OCI-M2 (cell line): ENCODE data around the gene OBP2A.

Experiments used
- DNase-seq: peaks from one replicate; lab custom pipeline; 2025; ENCODE audit not compliant: unreplicated experiment; lab: John Stamatoyannopoulos, UW

OBP2A gene

DNA sequence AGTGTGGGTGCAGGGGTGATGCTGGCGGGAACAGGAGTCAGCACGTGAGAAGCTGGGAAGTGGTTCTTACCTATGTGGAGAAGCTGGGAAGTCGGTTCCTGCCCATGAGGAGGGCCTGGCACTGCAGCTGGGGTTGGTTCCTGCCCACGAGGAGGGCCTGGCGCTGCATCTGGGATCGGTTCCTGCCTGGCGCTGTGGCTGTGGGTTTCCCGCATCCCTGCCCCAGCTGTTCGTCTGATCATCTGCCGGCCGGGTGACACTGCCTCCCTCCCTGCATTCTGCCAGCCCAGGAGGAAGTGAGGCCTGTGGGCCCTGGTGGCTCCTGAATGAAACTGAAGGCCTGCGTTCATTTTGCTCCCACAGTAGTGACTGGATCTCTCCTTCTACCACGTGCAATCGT lies 5.1 kb downstream of the OBP2A start:
- DNase-seq = no peak

DNA sequence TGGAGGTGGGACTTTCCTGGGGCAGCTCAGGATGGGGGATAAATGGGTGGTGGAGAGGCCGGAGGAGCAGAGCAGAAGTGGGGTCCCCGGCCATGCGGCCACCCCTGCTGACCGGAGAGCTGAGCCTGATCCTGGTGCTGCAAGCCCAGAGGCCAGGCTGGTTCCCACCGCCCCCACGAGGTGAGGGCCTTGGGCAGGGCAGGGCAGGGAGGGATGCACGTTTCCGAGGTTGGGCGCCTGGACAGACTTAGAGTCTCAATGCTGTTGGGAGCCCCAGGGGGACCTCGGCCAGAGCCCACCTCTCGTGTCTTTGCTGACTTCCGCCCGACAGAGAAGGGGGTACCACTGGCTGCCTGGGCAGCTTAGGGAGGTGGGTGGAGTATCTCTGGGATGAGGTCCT lies 5.5 kb downstream of the OBP2A start:
- DNase-seq = no peak

GRCh38 chr9:135552021-135552697 lies 6.2 kb downstream of the OBP2A start:
- DNase-seq = no peak

GRCh38 chr9:135552698-135553171 lies 6.8 kb downstream of the OBP2A start:
- DNase-seq = no peak

DNA sequence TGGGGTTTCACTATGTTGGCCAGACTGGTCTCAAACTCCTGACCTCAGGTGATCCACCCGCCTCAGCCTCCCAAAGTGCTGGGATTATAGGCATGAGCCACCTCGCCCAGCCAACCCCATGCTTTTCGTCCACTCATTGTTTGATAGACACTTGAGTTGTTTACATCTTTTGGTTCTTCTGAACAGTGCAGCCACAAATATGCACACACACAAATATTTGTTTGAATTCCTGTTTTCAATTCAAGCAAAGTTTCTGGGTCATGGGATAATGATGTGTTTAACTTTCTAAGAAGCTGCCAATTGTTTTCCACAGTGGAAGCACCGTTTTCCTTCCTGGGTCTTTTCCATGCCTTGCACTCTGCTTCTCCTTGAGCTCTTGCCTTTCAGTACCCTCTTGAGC lies 8.8 kb downstream of the OBP2A start:
- no peak for DNase-seq

DNA sequence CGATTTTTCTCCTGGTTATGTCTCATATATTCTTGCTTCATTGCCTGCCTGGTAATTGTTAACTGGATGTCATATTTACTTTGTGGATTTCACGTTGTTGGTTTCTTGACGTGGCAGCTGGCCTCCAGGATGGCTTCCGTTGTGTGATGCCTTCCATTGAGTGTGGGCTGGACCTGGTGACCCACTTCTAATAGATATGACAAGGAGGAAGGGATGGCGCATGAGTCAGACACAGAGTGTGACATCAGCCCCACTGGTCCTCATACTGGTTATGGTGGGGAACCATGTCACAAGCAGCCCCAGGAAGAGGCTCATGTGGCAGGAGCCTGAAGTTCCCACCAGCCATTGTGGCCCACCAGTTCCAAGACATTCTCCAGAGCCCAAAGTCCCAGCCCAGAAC lies 9.3 kb downstream of the OBP2A start:
- DNase-seq = no peak

GRCh38 chr9:135555910-135556309 lies 10.0 kb downstream of the OBP2A start:
- no peak for DNase-seq

DNA sequence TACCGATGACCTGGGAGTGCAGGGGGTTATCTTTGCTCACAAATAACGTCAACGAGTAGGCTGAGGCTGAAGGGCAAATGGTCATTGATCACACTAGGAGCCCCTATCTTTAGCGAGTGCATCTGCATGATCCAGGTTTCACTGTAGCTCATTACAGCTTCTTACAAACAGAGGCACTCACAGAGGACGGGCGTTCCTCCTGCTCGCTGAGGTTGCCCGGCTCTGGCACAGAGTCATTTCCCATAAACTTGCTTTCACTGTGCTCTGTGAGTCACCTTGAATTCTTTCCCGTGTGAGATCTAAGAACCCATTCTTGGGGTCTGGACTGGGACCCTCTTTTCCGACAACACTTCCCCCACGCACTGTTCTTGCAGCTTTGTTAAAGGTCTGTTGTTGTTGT lies 13.7 kb downstream of the OBP2A start:
- no peak for DNase-seq

GRCh38 chr9:135561391-135562234 lies 15.7 kb downstream of the OBP2A start, which contains the start of gene PAEP:
PAEP (plus strand) TSS chr9:135561756.
- DNase-seq = no peak

DNA sequence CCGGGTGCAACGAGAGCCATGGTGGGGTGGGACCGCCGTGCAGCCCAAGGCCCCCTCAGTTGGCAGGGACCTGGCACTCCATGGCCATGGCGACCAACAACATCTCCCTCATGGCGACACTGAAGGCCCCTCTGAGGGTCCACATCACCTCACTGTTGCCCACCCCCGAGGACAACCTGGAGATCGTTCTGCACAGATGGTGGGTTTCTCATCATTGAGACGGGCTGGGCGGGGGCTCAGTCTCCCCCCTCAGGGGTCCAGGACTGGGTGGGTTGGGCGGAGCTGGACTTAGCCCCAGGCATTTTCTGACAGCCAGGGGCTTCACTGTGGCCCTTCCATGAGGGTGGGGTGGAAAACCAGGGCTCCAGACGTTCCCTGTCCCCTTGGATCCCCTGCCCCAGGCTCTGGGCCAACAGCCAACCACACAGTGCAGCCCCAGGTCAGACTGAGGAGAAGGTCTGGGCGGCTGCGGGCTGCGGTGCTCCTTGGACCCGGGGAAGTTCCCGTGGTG lies 16.4 kb downstream of the OBP2A start:
- DNase-seq = no peak

DNA sequence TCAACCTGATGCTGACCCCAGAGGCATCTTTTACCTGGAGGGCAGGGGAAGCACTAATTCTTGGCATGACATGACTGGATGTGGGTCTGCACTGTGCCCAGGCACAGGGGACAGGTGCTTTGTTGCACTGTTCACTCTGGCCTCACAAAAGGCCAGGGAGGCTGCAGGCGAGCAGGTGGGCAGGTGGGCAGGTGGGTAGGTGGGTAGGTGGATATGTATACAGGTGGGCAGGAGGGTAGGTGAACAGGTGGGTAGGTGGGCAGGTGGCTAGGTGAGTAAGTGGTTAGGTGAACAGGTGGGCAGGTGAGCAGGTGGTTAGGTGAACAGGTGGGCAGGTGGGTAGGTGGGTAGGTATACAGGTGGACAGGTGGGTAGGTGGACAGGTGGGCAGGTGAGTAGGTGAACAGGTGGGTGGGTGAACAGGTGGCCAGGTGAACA lies 17.1 kb downstream of the OBP2A start:
- no peak for DNase-seq

DNA sequence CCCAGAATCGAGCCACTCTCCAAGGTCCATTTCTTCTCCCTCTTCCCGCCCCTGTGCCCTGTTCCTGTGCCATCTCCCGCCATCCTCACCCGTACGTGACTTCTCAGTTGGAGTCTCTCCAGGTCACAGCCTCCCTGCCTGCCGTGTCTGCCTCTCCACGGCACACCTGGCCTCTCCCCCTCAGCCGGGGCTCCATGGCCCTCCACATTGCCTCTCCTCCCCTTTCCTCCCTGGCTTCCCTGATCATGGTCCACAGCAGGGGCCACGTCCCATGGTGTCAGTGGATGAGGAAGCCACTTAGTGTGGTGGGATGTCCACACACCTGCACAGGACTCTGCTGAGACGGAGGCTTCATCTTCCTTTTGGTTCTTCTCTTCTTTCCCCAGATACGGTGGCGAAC lies 17.9 kb downstream of the OBP2A start:
- DNase-seq = no peak

DNA sequence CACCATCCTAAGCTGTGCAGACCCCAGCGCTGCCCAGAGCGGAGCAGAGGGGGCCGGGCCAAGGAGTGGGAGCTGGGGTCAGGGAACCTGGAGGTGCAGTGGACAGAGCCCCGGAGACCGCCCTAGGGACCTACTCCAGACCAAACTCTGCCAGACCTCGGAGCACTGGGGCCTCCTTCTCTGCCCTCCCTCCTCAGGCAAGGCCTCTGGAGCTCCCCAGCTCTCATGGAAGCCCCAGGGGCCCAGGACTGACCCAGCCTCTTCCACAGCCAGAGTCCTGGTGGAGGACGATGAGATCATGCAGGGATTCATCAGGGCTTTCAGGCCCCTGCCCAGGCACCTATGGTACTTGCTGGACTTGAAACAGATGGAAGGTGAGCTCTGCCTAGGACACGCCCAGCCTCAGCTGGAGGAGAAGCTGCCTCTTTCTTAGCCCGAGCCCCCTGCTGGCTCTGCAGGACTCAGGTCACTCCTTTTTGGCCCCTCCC lies 19.3 kb downstream of the OBP2A start:
- DNase-seq = no peak

GRCh38 chr9:135565636-135566035 lies 19.7 kb downstream of the OBP2A start:
- DNase-seq = no peak

- DNase-seq = no peak
Measured at GRCh38 chr9:135566552-135566951, 20.6 kb downstream of the OBP2A start.

DNA sequence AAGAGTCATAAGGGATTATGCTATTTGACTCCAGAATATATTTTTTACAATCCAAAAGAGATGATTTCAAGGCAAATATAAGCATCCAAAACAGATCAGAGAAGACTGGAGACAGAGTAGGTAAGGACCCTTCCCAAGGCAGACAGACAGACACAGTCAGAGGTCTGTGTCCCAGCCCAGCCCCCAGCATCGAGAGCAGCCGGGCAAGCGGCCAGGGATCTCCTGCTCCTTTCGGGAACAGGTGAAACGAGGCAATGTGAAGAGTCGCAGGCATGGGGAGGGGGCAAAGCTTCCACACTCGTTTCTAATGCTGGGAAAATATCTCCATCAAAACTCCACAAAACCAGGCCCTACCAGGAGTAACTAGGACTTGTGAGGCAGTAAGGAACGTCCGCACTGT lies 21.4 kb downstream of the OBP2A start:
- no peak for DNase-seq

GRCh38 chr9:135568026-135568425 lies 22.1 kb downstream of the OBP2A start:
- no peak for DNase-seq

GRCh38 chr9:135570456-135570855 lies 24.5 kb downstream of the OBP2A start:
- no peak for DNase-seq

DNA sequence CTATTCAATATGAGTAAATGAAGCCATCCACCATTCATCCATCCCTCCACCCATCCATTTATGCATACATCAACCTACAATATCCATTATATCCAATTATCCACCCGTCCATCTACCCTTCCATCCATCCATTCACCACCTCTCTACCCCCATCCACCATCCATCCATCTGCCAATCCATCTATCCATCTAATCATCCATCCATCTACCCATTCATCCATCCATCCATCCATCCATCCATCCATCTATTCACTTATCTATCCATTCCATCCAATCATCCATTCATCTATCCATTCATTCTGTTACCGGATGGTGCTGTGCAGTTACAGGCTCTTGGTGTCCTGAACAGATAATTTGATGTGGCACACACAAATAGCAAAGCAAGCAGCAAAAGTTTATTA lies 26.3 kb downstream of the OBP2A start:
- DNase-seq = no peak

GRCh38 chr9:135573124-135573523 lies 27.2 kb downstream of the OBP2A start:
- DNase-seq = no peak

DNA sequence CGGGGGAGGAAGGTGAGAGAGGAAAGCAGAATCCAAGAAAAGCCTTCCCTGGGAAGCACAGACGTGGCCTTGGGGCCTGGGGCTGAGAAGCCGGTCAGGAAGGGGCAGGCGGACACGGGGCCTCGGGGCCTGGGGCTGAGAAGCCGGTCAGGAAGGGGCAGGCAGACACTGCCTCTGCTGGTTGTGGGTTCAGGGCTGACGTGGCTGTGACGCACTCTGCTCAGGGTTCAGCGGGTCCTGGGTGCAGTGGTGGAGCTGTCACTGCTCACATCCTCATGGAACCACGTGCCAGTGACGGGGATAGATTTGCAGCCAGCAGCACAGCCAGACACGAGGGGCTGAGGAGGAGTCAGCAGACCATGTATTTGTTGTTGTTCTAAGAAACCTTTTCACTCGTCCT lies 28.4 kb downstream of the OBP2A start:
- DNase-seq = no peak

- no peak for DNase-seq
Measured at GRCh38 chr9:135574943-135575342, 29.0 kb downstream of the OBP2A start.
